ENCODE results near the gene ADAD2. TPM values are rescaled to one million over a fixed set of nuclear protein-coding genes. Genes with fewer than 3 reads are reported as not detected.

ADAD2 gene
- total and polyA plus RNA-seq, 9 donors: 0.28 to 1.2 (median 0.88) TPM; not detected in 1

- no peak for DNase-seq
- H3K9me3 ChIP-seq (replicated peaks; ENCODE audit: control insufficient read depth, low read depth, low read length): no peaks in the 10 kb centered on the region
- peaks cover 16% of the 10 kb centered on the region for H3K4me1 ChIP-seq (ENCODE audit: control insufficient read depth, insufficient read depth, low read length)
- no peaks in the 10 kb centered on the region for H3K36me3 ChIP-seq (ENCODE audit: control insufficient read depth, insufficient read depth, low read length)
- H3K4me3 ChIP-seq (ENCODE audit: low read length): no peak overlapping the region
- no peak overlapping the region for H3K27ac ChIP-seq (ENCODE audit: low read length)
- H3K27me3 ChIP-seq (ENCODE audit: control insufficient read depth, insufficient read depth, low read length): no peaks in the 10 kb centered on the region
- WGBS (ENCODE audit: insufficient coverage): 86% methylated on average over 1 of the region's 1 CpG
Measured at GRCh38 chr16:84243732-84244131, 52.8 kb downstream of the ADAD2 start.

DNA sequence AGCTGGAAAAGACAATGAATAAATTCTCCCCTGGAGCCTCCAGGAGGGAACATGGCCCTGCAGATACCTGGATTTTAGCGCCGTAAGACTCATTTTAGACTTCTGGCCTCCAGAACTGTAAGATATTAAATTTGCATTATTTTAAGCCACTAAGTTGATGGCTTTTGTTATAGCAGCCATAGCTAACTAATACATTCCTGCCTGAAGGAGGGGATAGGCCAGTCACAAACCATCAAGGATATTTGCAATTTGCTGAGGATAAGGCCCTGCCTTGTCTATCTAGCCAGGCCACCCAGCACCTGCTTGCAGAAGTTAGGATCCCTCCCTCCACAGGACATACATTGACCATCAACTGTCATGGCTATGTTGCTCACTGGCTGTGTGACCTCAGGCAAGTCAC is 53.8 kb downstream of the ADAD2 start:
- Histone ChIP-seq H3K36me3 (ENCODE audit: control insufficient read depth, insufficient read depth, low read length) (no peaks in the 10 kb centered on the region), H3K4me1 (ENCODE audit: control insufficient read depth, insufficient read depth, low read length) (peaks cover 8% of the 10 kb centered on the region), H3K9me3 (replicated peaks; ENCODE audit: control insufficient read depth, low read depth, low read length) (no peaks in the 10 kb centered on the region), H3K27ac (ENCODE audit: low read length) (no peak overlapping the region), H3K4me3 (ENCODE audit: low read length) (no peak overlapping the region), H3K27me3 (ENCODE audit: control insufficient read depth, insufficient read depth, low read length) (no peaks in the 10 kb centered on the region)
- no peak for DNase-seq
- WGBS (ENCODE audit: insufficient coverage): no CpG with 5 or more reads among the region's 2 CpGs

DNA sequence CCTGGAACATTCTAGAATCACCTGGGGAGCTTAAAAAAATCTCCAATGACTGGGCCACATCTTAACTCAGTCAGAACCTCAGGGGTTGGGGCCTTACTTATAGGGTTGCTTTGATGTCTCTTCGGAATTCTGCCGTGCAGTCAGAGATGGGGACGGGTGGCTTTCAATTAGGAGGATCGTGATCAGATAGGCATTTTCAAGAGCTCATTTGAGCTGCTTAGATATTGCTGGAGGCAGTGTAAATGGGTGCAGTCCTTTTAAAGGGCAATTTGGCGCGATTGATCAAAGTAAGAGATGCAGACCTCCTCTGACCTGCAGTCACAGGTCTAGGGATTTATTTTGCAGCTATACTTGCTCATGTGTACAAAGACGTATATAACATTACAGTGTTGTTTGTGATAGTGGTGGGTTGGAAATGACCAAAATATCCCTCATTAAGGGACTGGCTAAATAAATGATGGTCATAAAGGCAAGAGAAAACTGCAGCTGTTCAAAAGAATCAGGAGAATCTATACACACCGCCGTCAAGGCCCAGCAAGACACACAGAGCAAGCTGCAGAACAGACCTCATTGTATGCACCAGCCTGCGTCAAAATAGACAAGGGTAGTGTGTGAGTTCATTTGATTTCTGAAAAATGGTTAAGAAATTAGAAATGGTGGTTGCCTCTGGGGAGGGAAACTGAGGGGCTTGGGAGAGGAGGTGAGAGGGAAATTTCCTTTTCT is 55.2 kb downstream of the ADAD2 start:
- Histone ChIP-seq H3K4me1 (ENCODE audit: control insufficient read depth, insufficient read depth, low read length) (no peaks in the 10 kb centered on the region), H3K27me3 (ENCODE audit: control insufficient read depth, insufficient read depth, low read length) (no peaks in the 10 kb centered on the region), H3K9me3 (replicated peaks; ENCODE audit: control insufficient read depth, low read depth, low read length) (no peaks in the 10 kb centered on the region), H3K27ac (ENCODE audit: low read length) (no peak overlapping the region), H3K36me3 (ENCODE audit: control insufficient read depth, insufficient read depth, low read length) (no peaks in the 10 kb centered on the region), H3K4me3 (ENCODE audit: low read length) (no peak overlapping the region)
- 66% methylated on average over 8 of the region's 10 CpGs for WGBS (ENCODE audit: insufficient coverage)
- DNase-seq: no peak

DNA sequence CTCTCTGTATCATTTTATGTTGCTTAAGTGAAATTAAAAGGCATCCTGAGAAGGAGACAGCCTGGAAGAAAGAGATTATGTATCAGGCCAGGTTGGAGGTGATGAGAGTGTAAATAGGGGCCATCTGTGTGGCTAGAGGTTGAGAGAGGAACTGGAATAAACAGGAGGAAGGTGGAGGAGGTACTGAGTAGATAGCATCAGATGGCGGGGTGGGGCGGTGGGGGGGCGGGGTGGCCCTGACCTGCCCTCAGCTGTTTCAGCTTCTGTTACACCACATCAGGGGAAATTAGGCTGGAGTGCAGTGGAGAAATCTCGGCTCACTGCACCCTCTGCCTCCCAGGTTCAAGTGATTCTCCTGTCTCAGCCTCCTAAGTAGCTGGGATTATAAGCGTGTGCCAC is 55.7 kb downstream of the ADAD2 start:
- H3K27ac ChIP-seq (ENCODE audit: low read length): no peak overlapping the region
- H3K9me3 ChIP-seq (replicated peaks; ENCODE audit: control insufficient read depth, low read depth, low read length): no peaks in the 10 kb centered on the region
- no peaks in the 10 kb centered on the region for H3K4me1 ChIP-seq (ENCODE audit: control insufficient read depth, insufficient read depth, low read length)
- no peak overlapping the region for H3K4me3 ChIP-seq (ENCODE audit: low read length)
- DNase-seq: no peak
- no peaks in the 10 kb centered on the region for H3K27me3 ChIP-seq (ENCODE audit: control insufficient read depth, insufficient read depth, low read length)
- no CpG with 5 or more reads among the region's 5 CpGs for WGBS (ENCODE audit: insufficient coverage)
- no peaks in the 10 kb centered on the region for H3K36me3 ChIP-seq (ENCODE audit: control insufficient read depth, insufficient read depth, low read length)

Other genes starting within 250 kb of the ADAD2 start
- 0.18 TPM for gene OSGIN1, start 237.9 kb upstream of the ADAD2 start, total RNA-seq
- gene OSGIN1, start 237.9 kb upstream of the ADAD2 start, polyA plus RNA-seq (ENCODE audit: insufficient read depth in 1 of 8, insufficient read length in 8 of 8, low replicate concordance in 1 of 8): under 1 TPM; 0.24 to 0.88 (median 0.52) TPM
- 0.22 TPM for gene NECAB2, start 222.9 kb upstream of the ADAD2 start, total RNA-seq
- gene NECAB2, start 222.9 kb upstream of the ADAD2 start, polyA plus RNA-seq (ENCODE audit: insufficient read depth in 1 of 8, insufficient read length in 8 of 8, low replicate concordance in 1 of 8): 1 to 10 TPM in 2 of 8 donors, under 1 TPM in 6; 0.53 to 1.5 (median 0.87) TPM
- not detected for gene SLC38A8, start 148.4 kb upstream of the ADAD2 start, total RNA-seq
- not detected for gene SLC38A8, start 148.4 kb upstream of the ADAD2 start, polyA plus RNA-seq (ENCODE audit: insufficient read depth in 1 of 8, insufficient read length in 8 of 8, low replicate concordance in 1 of 8)
- 55.7 TPM for gene MBTPS1, start 74.2 kb upstream of the ADAD2 start, total RNA-seq
- gene MBTPS1, start 74.2 kb upstream of the ADAD2 start, polyA plus RNA-seq (ENCODE audit: insufficient read depth in 1 of 8, insufficient read length in 8 of 8, low replicate concordance in 1 of 8): 10 to 100 TPM; 54.8 to 91.7 (median 71.3) TPM
- 18.6 TPM for gene HSDL1, start 46.0 kb upstream of the ADAD2 start, total RNA-seq
- 10 to 100 TPM; 14.8 to 20.3 (median 16.9) TPM for gene HSDL1, start 46.0 kb upstream of the ADAD2 start, polyA plus RNA-seq (ENCODE audit: insufficient read depth in 1 of 8, insufficient read length in 8 of 8, low replicate concordance in 1 of 8)
- under 0.01 TPM for gene DNAAF1, start 45.8 kb upstream of the ADAD2 start, total RNA-seq
- gene DNAAF1, start 45.8 kb upstream of the ADAD2 start, polyA plus RNA-seq (ENCODE audit: insufficient read depth in 1 of 8, insufficient read length in 8 of 8, low replicate concordance in 1 of 8): 1 to 10 TPM in 1 of 8 donors, under 1 TPM in 7; 0.10 to 1.1 (median 0.37) TPM
- gene TAF1C, start 4.1 kb upstream of the ADAD2 start, total RNA-seq: 18.3 TPM
- gene TAF1C, start 4.1 kb upstream of the ADAD2 start, polyA plus RNA-seq (ENCODE audit: insufficient read depth in 1 of 8, insufficient read length in 8 of 8, low replicate concordance in 1 of 8): 10 to 100 TPM; 18.6 to 38.0 (median 24.5) TPM
- under 0.01 TPM for gene KCNG4, start 48.9 kb downstream of the ADAD2 start, total RNA-seq
- gene KCNG4, start 48.9 kb downstream of the ADAD2 start, polyA plus RNA-seq (ENCODE audit: insufficient read depth in 1 of 8, insufficient read length in 8 of 8, low replicate concordance in 1 of 8): under 1 TPM in 7 of 8 donors, not detected in 1; 0.04 to 0.08 (median 0.04) TPM
- 2.6 TPM for gene WFDC1, start 103.7 kb downstream of the ADAD2 start, total RNA-seq
- 1 to 10 TPM; 1.2 to 4.4 (median 2.4) TPM for gene WFDC1, start 103.7 kb downstream of the ADAD2 start, polyA plus RNA-seq (ENCODE audit: insufficient read depth in 1 of 8, insufficient read length in 8 of 8, low replicate concordance in 1 of 8)
- 0.13 TPM for gene ATP2C2, start 177.4 kb downstream of the ADAD2 start, total RNA-seq
- gene ATP2C2, start 177.4 kb downstream of the ADAD2 start, polyA plus RNA-seq (ENCODE audit: insufficient read depth in 1 of 8, insufficient read length in 8 of 8, low replicate concordance in 1 of 8): 1 to 10 TPM in 2 of 8 donors, under 1 TPM in 6; 0.25 to 2.3 (median 0.47) TPM

Measured in muscle of leg (tissue), 11 donors.